ENCODE results near the gene SCN2A.
A peak's percentile ranks its signal among the peaks of the same experiment; 100 is the strongest.

SCN2A gene

GRCh38 chr2:165417009-165417408 is 177.8 kb downstream of the SCN2A start:
- H3K9me3 ChIP-seq (ENCODE audit: low read length): no peaks in the 10 kb centered on the region
- no peak overlapping the region for H3K4me3 ChIP-seq (ENCODE audit: low read depth, low read length, poor library complexity, severe bottlenecking)
- no peak overlapping the region for H3K9ac ChIP-seq (ENCODE audit: low read length)
- no peaks in the 10 kb centered on the region for H3K9me2 ChIP-seq (ENCODE audit: low read depth, low read length)
- no peaks in the 10 kb centered on the region for H4K20me1 ChIP-seq (ENCODE audit: insufficient read depth, low read length)
- H3K79me2 ChIP-seq (ENCODE audit: insufficient read depth, low read length): no peaks in the 10 kb centered on the region
- no peaks in the 10 kb centered on the region for H3F3A ChIP-seq (ENCODE audit: insufficient read depth, low read length)
- no peak overlapping the region for H3K27ac ChIP-seq (ENCODE audit: low read depth, low read length, poor library complexity, severe bottlenecking)
- no peak overlapping the region for H3K4me2 ChIP-seq (ENCODE audit: low read length)
- H2AFZ ChIP-seq (ENCODE audit: low read length): no peak overlapping the region
- H3K4me1 ChIP-seq (ENCODE audit: insufficient read depth, low read length, severe bottlenecking): no peaks in the 10 kb centered on the region
- no peaks in the 10 kb centered on the region for H3K27me3 ChIP-seq (ENCODE audit: insufficient read depth, low read length)
- no peaks in the 10 kb centered on the region for H3K36me3 ChIP-seq (ENCODE audit: insufficient read depth, low read length)
- TF ChIP-seq CTCF (IDR thresholded peaks at IDR 0.05; ENCODE audit: low read length): peak; percentile 22; the same call in 1 of the 2 replicates
- TF ChIP-seq EZH2 (IDR thresholded peaks at IDR 0.05; ENCODE audit: borderline replicate concordance, low read length): no peak

GRCh38 chr2:165420231-165420630 is 181.0 kb downstream of the SCN2A start:
- Histone ChIP-seq H3K4me2 (ENCODE audit: low read length) (no peak overlapping the region), H3K9ac (ENCODE audit: low read length) (no peak overlapping the region), H3F3A (ENCODE audit: insufficient read depth, low read length) (no peaks in the 10 kb centered on the region), H3K4me1 (ENCODE audit: insufficient read depth, low read length, severe bottlenecking) (no peaks in the 10 kb centered on the region), H3K27ac (ENCODE audit: low read depth, low read length, poor library complexity, severe bottlenecking) (no peak overlapping the region), H3K79me2 (ENCODE audit: insufficient read depth, low read length) (no peaks in the 10 kb centered on the region), H4K20me1 (ENCODE audit: insufficient read depth, low read length) (no peaks in the 10 kb centered on the region), H2AFZ (ENCODE audit: low read length) (no peak overlapping the region), H3K36me3 (ENCODE audit: insufficient read depth, low read length) (no peaks in the 10 kb centered on the region), H3K9me2 (ENCODE audit: low read depth, low read length) (no peaks in the 10 kb centered on the region), H3K9me3 (ENCODE audit: low read length) (no peaks in the 10 kb centered on the region), H3K27me3 (ENCODE audit: insufficient read depth, low read length) (no peaks in the 10 kb centered on the region), H3K4me3 (ENCODE audit: low read depth, low read length, poor library complexity, severe bottlenecking) (no peak overlapping the region)
- no peak for TF ChIP-seq CTCF (IDR thresholded peaks at IDR 0.05; ENCODE audit: low read length)
- no peak for TF ChIP-seq EZH2 (IDR thresholded peaks at IDR 0.05; ENCODE audit: borderline replicate concordance, low read length)

- no peaks in the 10 kb centered on the region for H3K9me2 ChIP-seq (ENCODE audit: low read depth, low read length)
- H3K9me3 ChIP-seq (ENCODE audit: low read length): no peaks in the 10 kb centered on the region
- no peaks in the 10 kb centered on the region for H3K36me3 ChIP-seq (ENCODE audit: insufficient read depth, low read length)
- H3K4me2 ChIP-seq (ENCODE audit: low read length): no peak overlapping the region
- no peaks in the 10 kb centered on the region for H3K79me2 ChIP-seq (ENCODE audit: insufficient read depth, low read length)
- TF ChIP-seq CTCF (IDR thresholded peaks at IDR 0.05; ENCODE audit: low read length) (no peak), EZH2 (IDR thresholded peaks at IDR 0.05; ENCODE audit: borderline replicate concordance, low read length) (no peak)
- no peak overlapping the region for H3K4me3 ChIP-seq (ENCODE audit: low read depth, low read length, poor library complexity, severe bottlenecking)
- H4K20me1 ChIP-seq (ENCODE audit: insufficient read depth, low read length): no peaks in the 10 kb centered on the region
- H3K27ac ChIP-seq (ENCODE audit: low read depth, low read length, poor library complexity, severe bottlenecking): no peak overlapping the region
- H3F3A ChIP-seq (ENCODE audit: insufficient read depth, low read length): no peaks in the 10 kb centered on the region
- H2AFZ ChIP-seq (ENCODE audit: low read length): no peak overlapping the region
- no peaks in the 10 kb centered on the region for H3K27me3 ChIP-seq (ENCODE audit: insufficient read depth, low read length)
- H3K9ac ChIP-seq (ENCODE audit: low read length): no peak overlapping the region
- H3K4me1 ChIP-seq (ENCODE audit: insufficient read depth, low read length, severe bottlenecking): no peaks in the 10 kb centered on the region
Measured at GRCh38 chr2:165423081-165423480, 183.9 kb downstream of the SCN2A start.

All from OCI-LY1 (cell line).